ENCODE measurements around the gene VWA5B2. TPM values are rescaled to one million over a fixed set of nuclear protein-coding genes. Genes with fewer than 3 reads are reported as not detected.
A peak's percentile ranks its signal among the peaks of the same experiment; 100 is the strongest.

The VWA5B2 gene
- total RNA-seq, 1 experiment from 2014 or later, result 1.6 TPM

DNA sequence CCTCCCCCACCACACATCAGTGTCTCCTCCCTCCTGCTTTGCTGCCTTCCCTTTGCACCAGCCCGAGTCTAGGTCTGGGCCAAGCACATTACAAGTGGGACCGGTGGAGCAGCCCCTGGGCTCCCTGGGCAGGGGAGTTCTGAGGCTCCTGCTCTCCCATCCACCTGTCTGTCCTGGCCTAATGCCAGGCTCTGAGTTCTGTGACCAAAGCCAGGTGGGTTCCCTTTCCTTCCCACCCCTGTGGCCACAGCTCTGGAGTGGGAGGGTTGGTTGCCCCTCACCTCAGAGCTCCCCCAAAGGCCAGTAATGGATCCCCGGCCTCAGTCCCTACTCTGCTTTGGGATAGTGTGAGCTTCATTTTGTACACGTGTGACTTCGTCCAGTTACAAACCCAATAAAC is 45.7 kb upstream of the VWA5B2 start:
- Histone ChIP-seq H3K4me3 (ENCODE audit: low read depth, low read length) (no peak overlapping the region), H3K4me1 (0 out of 2 replicates have a peak, but pooled peaks cover 8% of the 10 kb centered on the region), H3K9me3 (no peaks in the 10 kb centered on the region), H3K27me3 (replicated peaks; ENCODE audit: control insufficient read depth, insufficient read depth, low read length) (no peaks in the 10 kb centered on the region), H3K36me3 (ENCODE audit: control insufficient read depth, insufficient read depth, low read length) (peaks cover 7% of the 10 kb centered on the region)
- TF ChIP-seq, protein P1, sequence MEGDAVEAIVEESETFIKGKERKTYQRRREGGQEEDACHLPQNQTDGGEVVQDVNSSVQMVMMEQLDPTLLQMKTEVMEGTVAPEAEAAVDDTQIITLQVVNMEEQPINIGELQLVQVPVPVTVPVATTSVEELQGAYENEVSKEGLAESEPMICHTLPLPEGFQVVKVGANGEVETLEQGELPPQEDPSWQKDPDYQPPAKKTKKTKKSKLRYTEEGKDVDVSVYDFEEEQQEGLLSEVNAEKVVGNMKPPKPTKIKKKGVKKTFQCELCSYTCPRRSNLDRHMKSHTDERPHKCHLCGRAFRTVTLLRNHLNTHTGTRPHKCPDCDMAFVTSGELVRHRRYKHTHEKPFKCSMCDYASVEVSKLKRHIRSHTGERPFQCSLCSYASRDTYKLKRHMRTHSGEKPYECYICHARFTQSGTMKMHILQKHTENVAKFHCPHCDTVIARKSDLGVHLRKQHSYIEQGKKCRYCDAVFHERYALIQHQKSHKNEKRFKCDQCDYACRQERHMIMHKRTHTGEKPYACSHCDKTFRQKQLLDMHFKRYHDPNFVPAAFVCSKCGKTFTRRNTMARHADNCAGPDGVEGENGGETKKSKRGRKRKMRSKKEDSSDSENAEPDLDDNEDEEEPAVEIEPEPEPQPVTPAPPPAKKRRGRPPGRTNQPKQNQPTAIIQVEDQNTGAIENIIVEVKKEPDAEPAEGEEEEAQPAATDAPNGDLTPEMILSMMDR (IDR thresholded peaks at IDR 0.05; ENCODE audit: insufficient read depth in 1 of 2, low read depth in 1 of 2, low read length in 1 of 2, severe bottlenecking in 1 of 2, unreplicated experiment in 1 of 2), result no peak
- Mint-ChIP-seq H3K27ac (ENCODE audit: unreplicated experiment) (no peak overlapping the region), H3K4me3 (ENCODE audit: unreplicated experiment) (no peak overlapping the region), H3K36me3 (ENCODE audit: insufficient read depth, unreplicated experiment) (peaks cover 71% of the 10 kb centered on the region), H3K27me3 (ENCODE audit: insufficient read depth, unreplicated experiment) (no peaks in the 10 kb centered on the region), H3K4me1 (ENCODE audit: low read depth, unreplicated experiment) (peaks cover 15% of the 10 kb centered on the region), H3K9me3 (ENCODE audit: unreplicated experiment) (no peaks in the 10 kb centered on the region)
- intact Hi-C loops (cut with micrococcal nuclease; ENCODE audit: unreplicated experiment), result no loop called here
- no peak for DNase-seq
- ChIA-PET POLR2A (no interaction called here), CTCF (interaction anchor here (1.0 kb wide), 1 partner anchor 105 kb away, joined by 3 read pairs; no protein-coding TSS in a partner anchor)
- BruUV-seq (replicated peaks), result no TSS peak

DNA sequence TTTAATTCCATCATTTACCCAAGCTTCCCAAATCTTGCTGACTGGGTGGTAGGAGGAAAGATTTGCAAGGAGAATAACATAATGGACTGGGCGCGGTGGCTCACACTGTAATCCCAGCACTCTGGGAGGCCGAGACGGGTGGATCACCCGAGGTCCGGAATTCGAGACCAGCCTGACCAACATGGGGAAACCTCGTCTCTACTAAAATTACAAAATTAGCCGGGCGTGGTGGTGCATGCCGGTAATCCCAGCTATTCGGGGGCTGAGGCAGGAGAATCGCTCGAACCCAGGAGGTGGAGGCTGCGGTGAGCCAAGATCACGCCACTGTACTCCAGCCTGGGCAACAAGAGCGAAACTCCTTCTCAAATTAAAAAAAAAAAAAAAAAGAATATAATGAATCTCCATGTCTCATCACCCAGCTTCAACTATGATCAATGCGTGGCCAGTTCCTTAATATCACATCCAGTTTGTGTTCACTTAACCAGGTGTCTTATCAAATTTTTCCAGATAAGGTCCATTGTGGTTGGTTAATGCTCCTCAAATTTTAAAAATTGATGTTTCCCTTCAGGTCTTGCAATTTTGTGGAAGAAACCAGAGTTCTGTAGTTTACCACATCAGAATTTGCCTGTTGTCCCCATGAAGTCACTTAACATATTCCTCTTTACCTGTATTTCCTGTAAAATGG is 44.7 kb upstream of the VWA5B2 start:
- no peaks in the 10 kb centered on the region for H3K9me3 ChIP-seq
- intact Hi-C loops (cut with micrococcal nuclease; ENCODE audit: unreplicated experiment), result loop anchor here (1.0 kb wide), 1 partner anchor 10 kb away; the partner anchor contains the start of gene AP2M1
- H3K4me3 Mint-ChIP-seq (ENCODE audit: unreplicated experiment), result peak overlapping the region; percentile 86
- peak overlapping the region; percentile 96 for H3K27ac Mint-ChIP-seq (ENCODE audit: unreplicated experiment)
- 0 out of 2 replicates have a peak overlapping the region, but pooled peaks have one; percentile 42 for H3K4me3 ChIP-seq (ENCODE audit: low read depth, low read length)
- H3K4me1 ChIP-seq, result 0 out of 2 replicates have a peak, but pooled peaks cover 8% of the 10 kb centered on the region
- POLR2A ChIA-PET, result no interaction called here
- peaks cover 15% of the 10 kb centered on the region for H3K4me1 Mint-ChIP-seq (ENCODE audit: low read depth, unreplicated experiment)
- H3K36me3 ChIP-seq (ENCODE audit: control insufficient read depth, insufficient read depth, low read length), result peaks cover 5% of the 10 kb centered on the region
- no TSS peak for BruUV-seq (replicated peaks)
- no peaks in the 10 kb centered on the region for H3K27me3 Mint-ChIP-seq (ENCODE audit: insufficient read depth, unreplicated experiment)
- no peaks in the 10 kb centered on the region for H3K9me3 Mint-ChIP-seq (ENCODE audit: unreplicated experiment)
- TF ChIP-seq, protein P1 (IDR thresholded peaks at IDR 0.05; ENCODE audit: insufficient read depth in 1 of 2, low read depth in 1 of 2, low read length in 1 of 2, severe bottlenecking in 1 of 2, unreplicated experiment in 1 of 2), result no peak
- H3K36me3 Mint-ChIP-seq (ENCODE audit: insufficient read depth, unreplicated experiment), result peaks cover 79% of the 10 kb centered on the region
- no peaks in the 10 kb centered on the region for H3K27me3 ChIP-seq (replicated peaks; ENCODE audit: control insufficient read depth, insufficient read depth, low read length)
- no peak for DNase-seq
- CTCF ChIA-PET, result no interaction called here

DNA sequence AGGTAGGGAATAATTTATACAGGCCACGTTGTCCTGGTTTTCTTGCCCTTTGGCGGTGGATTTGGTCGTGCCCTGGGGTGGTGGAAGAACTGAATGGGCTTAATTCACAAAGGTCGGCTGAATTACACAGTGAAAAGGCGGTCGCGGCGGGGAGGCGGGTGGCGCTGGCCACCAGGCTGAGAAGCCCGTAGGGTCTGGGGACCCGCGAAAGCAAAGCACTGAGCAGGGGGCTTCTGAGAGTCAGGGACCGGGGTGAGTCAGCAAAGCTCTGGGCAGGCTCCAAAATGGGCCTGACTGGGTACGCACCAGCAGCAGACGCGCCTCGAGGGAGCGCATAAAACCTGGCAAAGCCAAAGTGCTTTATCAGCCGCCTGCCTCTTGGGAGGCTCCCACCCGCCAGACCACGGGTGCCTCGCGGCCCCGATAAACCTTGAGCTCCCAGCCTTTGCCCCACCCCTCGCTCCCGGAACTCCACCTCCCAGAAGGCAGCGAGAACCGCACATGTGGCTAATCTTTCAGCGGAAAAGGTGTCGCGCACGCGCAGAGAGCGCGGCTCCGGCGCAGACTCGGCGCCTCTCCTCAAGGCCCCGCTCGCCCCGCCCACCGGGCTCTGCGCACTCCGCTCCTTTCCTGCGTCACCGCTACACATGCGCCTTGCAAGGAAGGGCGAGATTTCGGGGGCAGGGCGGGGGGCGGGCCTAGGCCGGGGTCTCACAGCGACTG is 43.8 kb upstream of the VWA5B2 start:
- peak; percentile 98 to 99 for DNase-seq
- Mint-ChIP-seq H3K9me3 (ENCODE audit: unreplicated experiment) (no peaks in the 10 kb centered on the region), H3K36me3 (ENCODE audit: insufficient read depth, unreplicated experiment) (peaks cover 71% of the 10 kb centered on the region), H3K4me3 (ENCODE audit: unreplicated experiment) (peak overlapping the region; percentile 86), H3K27ac (ENCODE audit: unreplicated experiment) (peak overlapping the region; percentile 96), H3K27me3 (ENCODE audit: insufficient read depth, unreplicated experiment) (no peaks in the 10 kb centered on the region), H3K4me1 (ENCODE audit: low read depth, unreplicated experiment) (peaks cover 15% of the 10 kb centered on the region)
- Histone ChIP-seq H3K27me3 (replicated peaks; ENCODE audit: control insufficient read depth, insufficient read depth, low read length) (no peaks in the 10 kb centered on the region), H3K9me3 (no peaks in the 10 kb centered on the region), H3K4me3 (ENCODE audit: low read depth, low read length) (peak overlapping the region; percentile 95), H3K36me3 (ENCODE audit: control insufficient read depth, insufficient read depth, low read length) (peaks cover 3% of the 10 kb centered on the region; the same call in 1 of the 2 replicates), H3K4me1 (0 out of 2 replicates have a peak, but pooled peaks cover 8% of the 10 kb centered on the region)
- BruUV-seq (replicated peaks), result TSS peak; percentile 93
- POLR2A ChIA-PET, result interaction anchor here (0.6 to 1.4 kb wide), 7 partner anchors 11 to 168 kb away, joined by 3 to 8 read pairs (median 4); partner anchors contain the start of genes ABCC5, AP2M1 and EIF2B5
- TF ChIP-seq, protein P1 (IDR thresholded peaks at IDR 0.05; ENCODE audit: insufficient read depth in 1 of 2, low read depth in 1 of 2, low read length in 1 of 2, severe bottlenecking in 1 of 2, unreplicated experiment in 1 of 2), result no peak
- intact Hi-C loops (cut with micrococcal nuclease; ENCODE audit: unreplicated experiment), result loop anchor here (1.0 to 2.0 kb wide), 2 partner anchors 11 to 43 kb away; partner anchors contain the start of genes AP2M1 and VWA5B2
- CTCF ChIA-PET, result interaction anchor here (0.9 to 1.0 kb wide), 2 partner anchors 9 to 42 kb away, joined by 3 to 4 read pairs; no protein-coding TSS in a partner anchor
